GM18499 (cell line): Measurements from ENCODE around the gene NCLN.
"Not testable (repeated sequence)": the region's sequence is repeated elsewhere in the genome, so short reads cannot be mapped to it uniquely, and the experiment has no call there.

Experiments used
- ATAC-seq: cut with Tn5 transposase; IDR thresholded peaks from one replicate; pipeline ENCODE4 v1.9.1; 2021; ENCODE audit warnings: moderate number of reproducible peaks; ENCODE audit not compliant: insufficient read depth, unreplicated experiment

NCLN gene

DNA sequence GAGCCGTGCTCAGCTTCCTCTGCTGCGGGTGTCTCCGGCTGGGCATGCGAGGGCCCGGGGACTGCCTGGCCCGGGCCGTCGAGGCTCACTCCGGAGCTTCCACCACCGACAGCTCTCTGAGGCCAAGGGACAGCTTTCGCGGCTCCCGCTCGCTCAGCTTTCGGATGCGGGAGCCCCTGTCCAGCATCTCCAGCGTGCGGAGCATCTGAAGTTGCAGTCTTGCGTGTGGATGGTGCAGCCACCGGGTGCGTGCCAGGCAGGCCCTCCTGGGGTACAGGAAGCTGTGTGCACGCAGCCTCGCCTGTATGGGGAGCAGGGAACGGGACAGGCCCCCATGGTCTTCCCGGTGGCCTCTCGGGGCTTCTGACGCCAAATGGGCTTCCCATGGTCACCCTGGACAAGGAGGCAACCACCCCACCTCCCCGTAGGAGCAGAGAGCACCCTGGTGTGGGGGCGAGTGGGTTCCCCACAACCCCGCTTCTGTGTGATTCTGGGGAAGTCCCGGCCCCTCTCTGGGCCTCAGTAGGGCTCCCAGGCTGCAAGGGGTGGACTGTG, 5.9 kb upstream of the NCLN start:
- ATAC-seq: no peak

DNA sequence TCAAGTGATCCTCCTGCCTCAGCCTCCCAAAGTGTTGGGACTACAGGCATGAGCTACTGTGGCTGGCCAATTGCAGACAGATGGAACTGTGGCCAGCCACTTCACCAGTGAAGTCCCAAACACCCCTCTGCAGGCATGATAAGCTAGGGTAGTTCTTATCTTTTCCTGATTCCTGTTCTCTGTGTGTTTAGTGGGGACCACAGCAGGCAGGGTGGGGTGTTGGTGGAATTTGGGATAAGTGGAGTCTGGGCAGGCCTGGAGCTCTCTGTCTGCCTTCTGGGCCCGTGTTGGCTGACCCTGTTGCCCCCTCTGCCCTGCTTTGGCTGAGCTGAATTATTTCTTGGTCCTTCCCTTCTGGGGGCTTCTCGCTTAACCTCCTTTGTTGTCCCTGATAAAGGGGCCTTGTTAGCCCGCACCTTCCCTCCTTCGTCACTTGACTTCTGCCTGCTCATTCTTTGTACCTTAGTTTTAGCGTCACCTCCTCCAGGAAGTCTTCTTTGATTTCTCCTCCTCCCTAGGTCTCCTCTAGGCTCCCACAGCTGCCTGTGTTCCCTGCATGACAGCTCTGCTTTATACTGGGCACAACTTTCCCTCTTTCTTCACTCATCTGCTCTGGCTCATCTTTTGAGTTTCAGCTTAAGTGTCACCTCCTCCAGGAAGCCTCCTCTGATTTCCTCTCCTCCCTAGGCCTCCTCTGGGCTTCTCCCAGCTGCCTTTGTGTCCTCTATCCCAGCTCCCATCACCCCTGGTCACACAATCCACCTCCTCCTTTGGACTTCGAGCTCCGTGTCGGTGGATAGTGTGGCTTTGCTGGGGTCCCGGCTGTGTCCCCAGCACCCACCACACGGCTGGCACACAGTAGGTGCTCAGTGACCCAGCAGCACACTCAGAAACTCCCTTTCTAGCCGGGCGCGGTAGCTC, 1.7 kb upstream of the NCLN start:
- no peak for ATAC-seq

DNA sequence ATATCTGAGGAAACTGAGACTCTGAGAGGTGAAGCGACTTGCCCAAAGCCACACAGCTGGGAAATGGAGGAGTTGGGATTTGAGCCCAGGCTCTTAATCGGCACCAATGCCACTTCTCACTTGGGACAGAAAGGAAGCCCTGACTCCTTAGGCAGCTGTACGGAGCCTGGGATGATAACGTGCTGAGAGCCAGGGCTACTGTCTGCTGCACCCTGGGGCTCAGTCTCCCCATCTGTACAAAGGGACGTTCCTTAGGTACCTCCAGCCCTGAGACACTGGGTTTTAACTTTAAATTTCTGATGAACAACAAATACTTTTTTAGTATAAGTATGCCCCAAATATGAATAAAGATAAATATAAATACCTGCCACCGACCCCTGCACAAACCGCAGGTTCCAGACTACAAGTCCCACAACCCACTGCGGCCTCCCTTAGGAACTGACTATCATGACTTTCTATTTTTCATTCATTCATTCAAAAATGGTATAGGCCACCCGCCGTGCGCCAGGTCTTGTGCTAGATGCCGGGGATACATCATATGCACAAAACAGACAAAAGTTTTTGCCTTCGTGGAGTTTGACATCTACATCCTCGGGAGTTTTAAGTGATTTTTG, 776 bp upstream of the NCLN start:
- ATAC-seq: no peak

DNA sequence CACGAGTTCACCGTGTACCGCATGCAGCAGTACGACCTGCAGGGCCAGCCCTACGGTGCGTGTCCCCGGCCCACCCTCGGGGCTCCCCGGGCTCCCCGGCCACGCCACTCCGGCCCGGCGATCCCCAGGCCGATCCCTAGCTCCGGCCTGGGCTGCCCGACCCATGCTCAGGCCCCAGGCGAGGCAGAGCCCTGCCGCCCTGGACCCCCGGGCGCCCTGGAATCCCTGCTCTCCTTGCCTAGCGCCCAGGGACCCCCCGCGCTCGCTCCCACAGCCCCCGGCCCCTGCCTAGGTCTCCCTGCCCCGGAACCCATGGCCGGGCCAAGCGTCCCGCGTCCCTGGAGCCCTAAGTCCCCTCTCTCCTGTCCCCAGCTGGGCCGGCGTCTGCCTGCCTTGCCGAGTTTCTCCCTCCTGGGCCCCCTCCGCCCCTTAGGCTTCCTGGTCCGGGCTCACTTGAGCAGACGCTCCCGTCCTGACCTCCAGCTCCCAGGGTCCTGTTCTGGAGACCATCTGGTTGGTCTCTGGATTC, 494 bp downstream of the NCLN start:
- ATAC-seq: no peak

GRCh38 chr19:3186891-3187661, 1.3 kb downstream of the NCLN start:
- ATAC-seq: no peak

DNA sequence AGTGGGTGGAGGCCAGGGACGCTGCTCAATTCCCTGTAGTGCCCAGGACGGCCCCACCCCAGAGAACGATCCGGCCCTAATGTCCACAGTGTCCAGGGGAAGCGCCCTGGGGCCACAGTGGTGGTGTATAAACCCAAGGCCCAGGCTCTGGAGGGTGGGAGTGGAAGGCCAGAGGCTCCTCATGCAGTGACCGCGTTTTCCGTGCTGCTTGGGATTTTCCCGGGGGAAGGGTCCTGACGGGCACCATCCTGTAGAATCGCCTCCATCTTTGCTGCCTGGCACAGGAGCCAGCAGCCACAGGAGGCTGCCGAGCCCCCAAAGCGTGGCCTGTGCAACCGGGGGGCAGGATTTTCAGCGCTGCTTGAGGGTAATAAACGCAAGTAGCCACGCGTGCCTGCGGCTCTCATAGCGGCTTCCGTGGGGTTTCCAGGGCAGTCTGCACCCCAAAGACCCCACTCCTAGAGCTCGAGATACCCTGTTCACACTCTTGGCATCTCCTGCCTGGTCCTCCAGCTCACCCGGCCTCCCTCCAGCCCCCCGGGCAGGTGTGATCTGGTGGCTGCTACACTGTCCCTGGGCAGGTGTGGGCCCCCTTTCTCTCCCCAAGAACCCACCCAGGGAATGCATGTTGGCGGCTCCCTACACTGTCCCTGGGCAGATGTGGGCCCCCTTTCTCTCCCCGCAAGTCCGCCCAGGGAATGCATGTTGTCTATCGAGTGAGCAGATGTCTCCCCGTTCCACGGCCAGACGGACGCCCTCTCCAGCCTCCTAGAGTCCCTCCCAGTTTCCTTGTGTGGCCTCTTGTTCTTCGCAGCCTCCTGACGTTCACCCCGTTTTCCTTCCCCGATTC, 2.2 kb downstream of the NCLN start:
- ATAC-seq: no peak

DNA sequence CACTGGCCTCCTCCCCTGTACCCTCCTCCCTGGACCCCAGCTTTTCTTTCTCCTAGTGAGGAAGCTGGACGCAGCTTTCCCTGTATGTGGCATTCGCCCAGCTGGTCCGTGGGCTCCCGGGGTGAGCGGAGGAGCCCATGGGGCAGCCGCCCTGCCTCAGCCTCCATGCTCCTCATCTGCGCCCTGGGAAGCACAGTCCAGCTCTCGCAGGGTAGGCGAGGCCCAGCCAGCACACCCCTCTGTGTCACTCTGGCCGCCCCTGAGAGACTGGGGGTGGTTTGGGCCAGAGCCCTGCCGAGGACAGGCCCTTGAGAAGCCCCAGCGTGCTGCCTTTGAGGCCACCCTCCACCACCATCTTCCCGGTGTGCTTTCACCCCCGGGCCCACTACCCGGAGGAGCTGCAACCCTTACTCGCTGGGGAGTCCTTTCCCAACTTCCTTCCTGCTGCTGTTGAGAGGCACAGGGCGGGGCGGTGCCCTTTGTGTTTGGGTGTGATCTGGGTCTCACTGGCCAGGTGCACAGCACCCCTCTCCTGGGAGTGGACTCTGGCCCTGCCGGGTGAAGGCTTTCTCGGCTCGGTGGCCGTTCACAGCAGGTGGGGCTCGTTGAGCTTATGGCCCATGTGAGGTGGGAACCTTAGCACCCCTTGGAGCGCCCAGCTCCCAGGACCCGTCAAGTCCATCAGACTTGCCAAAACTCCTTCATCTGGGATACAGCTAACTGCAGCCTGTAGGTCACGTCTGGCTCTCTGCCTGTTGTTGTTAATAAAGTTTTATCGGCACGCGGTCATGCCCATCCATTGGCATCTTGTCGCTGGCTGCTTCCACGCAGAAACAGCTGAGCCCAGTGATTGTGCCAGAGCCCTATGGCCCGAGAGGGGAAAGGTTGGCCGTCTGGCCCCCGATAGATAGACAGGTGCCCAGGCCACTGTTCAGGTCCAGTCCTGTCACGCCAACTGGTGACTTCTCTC, 3.2 kb downstream of the NCLN start:
- ATAC-seq: no peak

GRCh38 chr19:3189702-3190469, 4.2 kb downstream of the NCLN start:
- no peak for ATAC-seq

GRCh38 chr19:3190470-3190770, 4.7 kb downstream of the NCLN start:
- no peak for ATAC-seq

- no peak for ATAC-seq
Measured at GRCh38 chr19:3190921-3191805, 5.4 kb downstream of the NCLN start.

DNA sequence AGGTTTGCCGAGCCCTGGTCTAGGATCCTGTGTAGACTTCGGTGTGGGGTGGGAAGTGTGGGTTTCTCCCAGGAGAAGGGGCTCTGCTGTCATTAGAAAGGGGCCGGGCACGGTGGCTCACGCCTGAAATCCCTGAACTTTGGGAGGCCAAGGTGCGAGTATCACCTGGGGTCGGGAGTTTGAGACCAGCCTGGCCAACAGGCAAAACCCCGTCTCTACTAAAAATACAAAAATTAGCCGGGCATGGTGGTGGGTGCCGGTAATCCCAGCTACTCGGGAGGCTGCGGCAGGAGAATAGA, 6.0 kb downstream of the NCLN start:
- not testable (repeated sequence) for ATAC-seq

DNA sequence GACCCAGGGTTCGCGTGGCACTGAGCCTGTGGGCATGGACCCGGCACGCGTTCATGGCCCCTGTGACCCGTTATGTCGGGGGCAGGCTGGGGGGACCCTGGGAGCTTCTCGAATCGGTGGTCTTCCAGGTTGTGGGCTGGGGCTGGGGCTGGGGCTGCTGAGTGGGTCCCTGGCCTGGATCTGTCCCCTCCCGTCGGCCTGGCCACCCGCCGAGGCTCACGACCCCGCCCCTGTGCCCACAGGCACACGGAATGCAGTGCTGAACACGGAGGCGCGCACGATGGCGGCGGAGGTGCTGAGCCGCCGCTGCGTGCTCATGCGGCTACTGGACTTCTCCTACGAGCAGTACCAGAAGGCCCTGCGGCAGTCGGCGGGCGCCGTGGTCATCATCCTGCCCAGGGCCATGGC, 6.5 kb downstream of the NCLN start:
- no peak for ATAC-seq

DNA sequence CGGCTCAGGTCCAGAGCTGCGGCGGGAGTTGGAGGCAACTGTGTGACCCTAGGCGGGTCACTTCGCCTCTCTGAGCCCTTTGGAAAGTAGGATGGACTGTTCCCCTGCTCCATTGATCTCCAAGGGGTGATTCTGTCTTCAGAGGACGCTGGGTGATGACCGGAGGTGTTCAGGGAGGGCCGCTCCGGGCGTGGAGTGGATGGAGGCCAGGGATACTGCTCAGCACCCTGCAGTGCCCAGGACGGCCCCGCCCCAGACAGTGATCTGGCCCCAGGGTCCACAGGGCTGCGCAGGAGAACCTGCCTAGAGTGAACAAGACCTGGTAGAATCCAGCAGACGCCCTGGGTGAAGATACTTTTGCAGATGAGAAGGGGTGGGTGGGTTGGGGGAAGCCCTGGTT, 7.0 kb downstream of the NCLN start:
- no peak for ATAC-seq

GRCh38 chr19:3193256-3194105, 7.8 kb downstream of the NCLN start:
- ATAC-seq: no peak

- no peak for ATAC-seq
Measured at GRCh38 chr19:3194106-3195087, 8.7 kb downstream of the NCLN start.
